ENCODE measurements around the gene ANKRD40.
"Not testable (repeated sequence)": the region's sequence is repeated elsewhere in the genome, so short reads cannot be mapped to it uniquely, and the experiment has no call there.

Gene ANKRD40

GRCh38 chr17:50710025-50710424 lies 2.3 kb upstream of the ANKRD40 start:
- no peak for DNase-seq

- not testable (repeated sequence) for DNase-seq
Observed at GRCh38 chr17:50709053-50709452, 1.3 kb upstream of the ANKRD40 start.

GRCh38 chr17:50708050-50709000 lies 611 bp upstream of the ANKRD40 start:
- DNase-seq, result peak; percentile 73

GRCh38 chr17:50703162-50703561 lies 4.6 kb downstream of the ANKRD40 start:
- DNase-seq, result no peak

GRCh38 chr17:50699410-50699809 lies 8.3 kb downstream of the ANKRD40 start:
- DNase-seq, result no peak

- DNase-seq, result no peak
Observed at GRCh38 chr17:50697663-50698272, 9.9 kb downstream of the ANKRD40 start.

GRCh38 chr17:50697062-50697461 lies 10.7 kb downstream of the ANKRD40 start:
- no peak for DNase-seq

- DNase-seq, result no peak
Observed at GRCh38 chr17:50696365-50696879, 11.3 kb downstream of the ANKRD40 start.

GRCh38 chr17:50693036-50693682 lies 14.6 kb downstream of the ANKRD40 start:
- peak; percentile 79 for DNase-seq

- DNase-seq, result peak; percentile 79
Observed at GRCh38 chr17:50692448-50693035, 15.2 kb downstream of the ANKRD40 start.

- DNase-seq, result no peak
Observed at GRCh38 chr17:50691550-50692447, 15.9 kb downstream of the ANKRD40 start.

GRCh38 chr17:50690887-50691549 lies 16.7 kb downstream of the ANKRD40 start:
- no peak for DNase-seq

GRCh38 chr17:50689956-50690886 lies 17.5 kb downstream of the ANKRD40 start:
- no peak for DNase-seq

- DNase-seq, result no peak
Observed at GRCh38 chr17:50689251-50689650, 18.5 kb downstream of the ANKRD40 start.

- no peak for DNase-seq
Observed at GRCh38 chr17:50688245-50688644, 19.5 kb downstream of the ANKRD40 start.

- DNase-seq, result no peak
Observed at GRCh38 chr17:50687200-50688066, 20.3 kb downstream of the ANKRD40 start.

- no peak for DNase-seq
Observed at GRCh38 chr17:50686494-50687199, 21.1 kb downstream of the ANKRD40 start.

- no peak for DNase-seq
Observed at GRCh38 chr17:50685691-50686493, 21.8 kb downstream of the ANKRD40 start.
